ENCODE data around the gene TMTC2.

The TMTC2 gene

GRCh38 chr12:83153177-83153576 is 466.5 kb downstream of the TMTC2 start:
- H3K4me1 Mint-ChIP-seq, result no peaks in the 10 kb centered on the region
- H3K9me3 Mint-ChIP-seq, result no peaks in the 10 kb centered on the region

GRCh38 chr12:83156815-83157214 is 470.1 kb downstream of the TMTC2 start:
- H3K36me3 Mint-ChIP-seq, result no peaks in the 10 kb centered on the region
- H3K27ac Mint-ChIP-seq, result no peak overlapping the region
- H3K4me3 Mint-ChIP-seq, result no peak overlapping the region
- no peaks in the 10 kb centered on the region for H3K9me3 Mint-ChIP-seq
- H3K4me1 Mint-ChIP-seq, result no peaks in the 10 kb centered on the region
- H3K27me3 Mint-ChIP-seq, result peaks cover 3% of the 10 kb centered on the region

More at GRCh38 chr12:83153177-83153576, 466.5 kb downstream of the TMTC2 start:
- H3K27me3 Mint-ChIP-seq, result peaks cover 3% of the 10 kb centered on the region
- no peak overlapping the region for H3K27ac Mint-ChIP-seq
- H3K36me3 Mint-ChIP-seq, result no peaks in the 10 kb centered on the region
- no peak overlapping the region for H3K4me3 Mint-ChIP-seq

GRCh38 chr12:83157604-83158003 is 470.9 kb downstream of the TMTC2 start:
- H3K27ac Mint-ChIP-seq, result no peak overlapping the region
- no peaks in the 10 kb centered on the region for H3K36me3 Mint-ChIP-seq
- H3K9me3 Mint-ChIP-seq, result no peaks in the 10 kb centered on the region

DNA sequence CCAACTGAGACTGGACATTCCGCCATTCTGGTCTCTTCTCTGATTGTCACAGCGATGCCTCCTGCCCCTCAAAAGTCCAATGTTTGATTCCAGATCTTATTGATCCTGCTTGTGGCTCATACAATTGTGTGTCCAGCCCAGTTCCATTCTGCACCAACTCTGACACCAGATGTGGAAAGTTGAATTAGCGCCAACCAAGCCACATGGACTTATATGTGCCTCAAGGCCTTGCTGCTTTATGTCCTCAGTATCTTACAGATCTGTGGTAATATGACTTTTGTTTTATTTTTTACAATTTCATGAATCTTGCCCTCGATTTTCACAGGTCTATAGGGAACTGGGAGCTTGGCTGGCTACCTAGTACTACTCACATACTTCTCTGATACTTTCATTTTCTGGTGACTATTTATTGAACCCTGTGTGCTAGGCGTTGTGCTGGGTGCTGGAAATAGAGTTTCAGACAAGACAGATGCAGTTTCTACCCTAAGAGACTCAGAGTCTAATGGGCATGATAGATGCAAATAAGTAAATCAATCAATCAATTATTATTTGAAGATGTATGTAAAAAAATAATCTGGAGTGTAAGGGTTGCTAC is 472.0 kb downstream of the TMTC2 start:
- Mint-ChIP-seq H3K9me3 (no peaks in the 10 kb centered on the region), H3K4me3 (no peak overlapping the region), H3K27ac (no peak overlapping the region), H3K27me3 (peaks cover 3% of the 10 kb centered on the region), H3K4me1 (no peaks in the 10 kb centered on the region), H3K36me3 (no peaks in the 10 kb centered on the region)

More at GRCh38 chr12:83157604-83158003, 470.9 kb downstream of the TMTC2 start:
- Mint-ChIP-seq H3K4me1 (no peaks in the 10 kb centered on the region), H3K4me3 (no peak overlapping the region), H3K27me3 (peaks cover 3% of the 10 kb centered on the region)

GRCh38 chr12:83161456-83161855 is 474.8 kb downstream of the TMTC2 start:
- Mint-ChIP-seq H3K9me3 (no peaks in the 10 kb centered on the region), H3K4me3 (no peak overlapping the region), H3K27ac (no peak overlapping the region), H3K27me3 (peaks cover 2% of the 10 kb centered on the region), H3K36me3 (no peaks in the 10 kb centered on the region), H3K4me1 (no peaks in the 10 kb centered on the region)

DNA sequence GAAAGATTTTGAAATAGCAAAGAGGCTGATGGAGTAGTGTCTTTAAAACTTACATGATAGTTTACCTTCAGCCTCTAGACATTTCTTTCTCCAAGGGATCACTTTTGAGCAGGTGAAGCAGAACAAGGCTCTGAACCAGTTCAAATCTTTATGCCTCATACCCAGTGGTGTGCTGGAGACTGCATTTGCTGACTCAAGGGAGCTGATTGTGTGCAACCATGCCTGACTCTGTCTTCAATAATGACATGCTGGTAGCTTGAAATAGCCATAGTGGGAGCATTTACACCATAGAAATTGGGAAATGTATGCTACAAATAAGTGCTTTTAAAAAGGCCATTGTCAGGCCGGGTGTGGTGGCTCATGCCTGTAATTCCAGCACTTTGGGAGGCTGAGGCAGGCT is 482.0 kb downstream of the TMTC2 start:
- no peaks in the 10 kb centered on the region for H3K36me3 Mint-ChIP-seq
- H3K4me1 Mint-ChIP-seq, result no peaks in the 10 kb centered on the region
- no peak overlapping the region for H3K4me3 Mint-ChIP-seq
- peaks cover 2% of the 10 kb centered on the region for H3K27me3 Mint-ChIP-seq
- H3K27ac Mint-ChIP-seq, result no peak overlapping the region
- H3K9me3 Mint-ChIP-seq, result no peaks in the 10 kb centered on the region

- Mint-ChIP-seq H3K4me1 (no peaks in the 10 kb centered on the region), H3K9me3 (peaks cover 7% of the 10 kb centered on the region), H3K4me3 (no peak overlapping the region), H3K27ac (no peak overlapping the region), H3K27me3 (no peaks in the 10 kb centered on the region), H3K36me3 (no peaks in the 10 kb centered on the region)
Observed at GRCh38 chr12:83172441-83172840, 485.7 kb downstream of the TMTC2 start.

- Mint-ChIP-seq H3K9me3 (peaks cover 7% of the 10 kb centered on the region), H3K4me1 (no peaks in the 10 kb centered on the region), H3K27me3 (no peaks in the 10 kb centered on the region), H3K36me3 (no peaks in the 10 kb centered on the region), H3K27ac (no peak overlapping the region), H3K4me3 (no peak overlapping the region)
Observed at GRCh38 chr12:83172866-83173649, 486.4 kb downstream of the TMTC2 start.

- peaks cover 6% of the 10 kb centered on the region for H3K9me3 Mint-ChIP-seq
- no peaks in the 10 kb centered on the region for H3K27me3 Mint-ChIP-seq
- H3K36me3 Mint-ChIP-seq, result no peaks in the 10 kb centered on the region
- H3K4me3 Mint-ChIP-seq, result no peak overlapping the region
- H3K4me1 Mint-ChIP-seq, result no peaks in the 10 kb centered on the region
- H3K27ac Mint-ChIP-seq, result no peak overlapping the region
Observed at GRCh38 chr12:83179999-83180398, 493.3 kb downstream of the TMTC2 start.

- no peaks in the 10 kb centered on the region for H3K36me3 Mint-ChIP-seq
- H3K4me3 Mint-ChIP-seq, result no peak overlapping the region
- no peaks in the 10 kb centered on the region for H3K27me3 Mint-ChIP-seq
- no peaks in the 10 kb centered on the region for H3K4me1 Mint-ChIP-seq
- H3K9me3 Mint-ChIP-seq, result no peaks in the 10 kb centered on the region
- H3K27ac Mint-ChIP-seq, result no peak overlapping the region
Observed at GRCh38 chr12:83181074-83181473, 494.4 kb downstream of the TMTC2 start.

- no peak overlapping the region for H3K27ac Mint-ChIP-seq
- H3K4me1 Mint-ChIP-seq, result no peaks in the 10 kb centered on the region
- H3K9me3 Mint-ChIP-seq, result no peaks in the 10 kb centered on the region
- no peaks in the 10 kb centered on the region for H3K27me3 Mint-ChIP-seq
- H3K4me3 Mint-ChIP-seq, result no peak overlapping the region
- no peaks in the 10 kb centered on the region for H3K36me3 Mint-ChIP-seq
Observed at GRCh38 chr12:83183132-83183531, 496.4 kb downstream of the TMTC2 start.
